Chondrocyte (in vitro differentiated cells): Measurements from ENCODE around the gene RAB23. TPM values are rescaled to one million over a fixed set of nuclear protein-coding genes. Genes with fewer than 3 reads are reported as not detected.

ENCODE experiments used
- DNase-seq: peaks from one replicate; pipeline ENCODE4 v3.0.0; 2021; ENCODE audit warnings: mixed read lengths, low spot score
- H3K27ac Mint-ChIP-seq: one replicate; pipeline ENCODE4 v1.8.0; 2021; ENCODE audit warnings: mild to moderate bottlenecking, moderate library complexity, mixed read lengths; ENCODE audit not compliant: unreplicated experiment
- H3K27me3 Mint-ChIP-seq: 2 replicates; pipeline ENCODE4 v1.8.0; 2021; ENCODE audit warnings: low read depth, mixed read lengths
- H3K36me3 Mint-ChIP-seq: 2 replicates; pipeline ENCODE4 v1.8.0; 2021; ENCODE audit warnings: low read depth, mixed read lengths
- H3K4me1 Mint-ChIP-seq: 2 replicates; pipeline ENCODE4 v1.8.0; 2021; ENCODE audit warnings: low read depth, mild to moderate bottlenecking, mixed read lengths
- H3K4me3 Mint-ChIP-seq: one replicate; pipeline ENCODE4 v1.8.0; 2021; ENCODE audit warnings: mild to moderate bottlenecking, moderate library complexity, mixed read lengths; ENCODE audit not compliant: unreplicated experiment
- H3K9me3 Mint-ChIP-seq: 2 replicates; pipeline ENCODE4 v1.8.0; 2021; ENCODE audit warnings: low read depth, mixed read lengths
- total RNA-seq: library from RNA; stranded (reverse); gene quantifications from 3 replicates; pipeline ENCODE4 v1.2.1, GENCODE V29; 2021
- TF ChIP-seq, protein P1 (sequence below): fragments of 200-600 bp; sonication (generic); IDR thresholded peaks from 2 replicates; pipeline ENCODE4 v1.5.0; 2021; ENCODE audit warnings: antibody characterized with exemption, mild to moderate bottlenecking, moderate library complexity

RAB23 gene
- total RNA-seq, 1 donor from 2014 or later, result 79.4 TPM

DNA sequence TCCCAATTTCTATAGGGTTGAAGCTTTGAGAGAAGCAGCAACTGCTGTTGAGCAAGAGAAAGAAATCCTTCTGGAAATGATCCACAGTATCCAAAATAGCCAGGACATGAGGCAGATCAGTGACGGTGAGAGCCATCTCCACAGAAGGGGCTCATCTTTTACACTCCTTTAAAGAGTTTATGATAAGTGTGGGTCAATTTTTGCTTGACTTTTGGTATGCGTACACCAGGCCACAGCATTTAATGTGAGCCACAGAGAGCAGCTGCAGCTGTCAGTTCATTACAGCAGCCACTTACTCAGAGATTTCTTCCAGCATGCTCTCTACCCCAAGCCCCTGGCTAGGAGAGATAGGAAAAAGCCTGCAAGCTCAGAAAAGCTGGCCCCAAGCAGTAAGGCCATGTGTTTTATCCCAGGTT is 40.1 kb downstream of the RAB23 start:
- Mint-ChIP-seq H3K36me3 (peaks cover 31% of the 10 kb centered on the region), H3K27me3 (no peaks in the 10 kb centered on the region), H3K9me3 (no peaks in the 10 kb centered on the region), H3K4me3 (no peak overlapping the region), H3K4me1 (peaks cover 44% of the 10 kb centered on the region), H3K27ac (peak overlapping the region; percentile 85)
- no peak for DNase-seq
- TF ChIP-seq, protein P1, sequence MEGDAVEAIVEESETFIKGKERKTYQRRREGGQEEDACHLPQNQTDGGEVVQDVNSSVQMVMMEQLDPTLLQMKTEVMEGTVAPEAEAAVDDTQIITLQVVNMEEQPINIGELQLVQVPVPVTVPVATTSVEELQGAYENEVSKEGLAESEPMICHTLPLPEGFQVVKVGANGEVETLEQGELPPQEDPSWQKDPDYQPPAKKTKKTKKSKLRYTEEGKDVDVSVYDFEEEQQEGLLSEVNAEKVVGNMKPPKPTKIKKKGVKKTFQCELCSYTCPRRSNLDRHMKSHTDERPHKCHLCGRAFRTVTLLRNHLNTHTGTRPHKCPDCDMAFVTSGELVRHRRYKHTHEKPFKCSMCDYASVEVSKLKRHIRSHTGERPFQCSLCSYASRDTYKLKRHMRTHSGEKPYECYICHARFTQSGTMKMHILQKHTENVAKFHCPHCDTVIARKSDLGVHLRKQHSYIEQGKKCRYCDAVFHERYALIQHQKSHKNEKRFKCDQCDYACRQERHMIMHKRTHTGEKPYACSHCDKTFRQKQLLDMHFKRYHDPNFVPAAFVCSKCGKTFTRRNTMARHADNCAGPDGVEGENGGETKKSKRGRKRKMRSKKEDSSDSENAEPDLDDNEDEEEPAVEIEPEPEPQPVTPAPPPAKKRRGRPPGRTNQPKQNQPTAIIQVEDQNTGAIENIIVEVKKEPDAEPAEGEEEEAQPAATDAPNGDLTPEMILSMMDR, result no peak

DNA sequence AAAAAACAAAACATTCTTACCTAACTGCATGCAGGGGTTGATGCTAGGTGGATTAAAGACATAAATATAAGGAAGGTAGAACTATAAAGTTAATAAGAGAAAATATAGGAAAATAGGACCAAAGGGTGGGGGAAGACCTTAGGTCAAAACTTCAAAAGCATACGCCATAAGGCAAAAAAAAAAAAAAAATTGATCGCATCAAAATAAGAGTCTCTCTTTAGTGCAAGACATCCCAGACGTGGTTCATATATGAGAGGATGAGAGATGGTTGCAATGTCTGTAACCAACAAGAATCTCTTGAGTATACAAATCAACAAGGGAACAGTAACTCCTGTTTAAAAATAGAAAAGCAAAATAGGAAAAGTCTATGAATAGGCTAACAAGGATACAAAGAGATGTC is 41.5 kb downstream of the RAB23 start:
- no peaks in the 10 kb centered on the region for H3K27me3 Mint-ChIP-seq
- peaks cover 29% of the 10 kb centered on the region for H3K36me3 Mint-ChIP-seq
- peaks cover 59% of the 10 kb centered on the region for H3K4me1 Mint-ChIP-seq
- H3K27ac Mint-ChIP-seq, result peak overlapping the region; percentile 34
- no peaks in the 10 kb centered on the region for H3K9me3 Mint-ChIP-seq
- TF ChIP-seq, protein P1, result no peak
- no peak for DNase-seq
- no peak overlapping the region for H3K4me3 Mint-ChIP-seq

DNA sequence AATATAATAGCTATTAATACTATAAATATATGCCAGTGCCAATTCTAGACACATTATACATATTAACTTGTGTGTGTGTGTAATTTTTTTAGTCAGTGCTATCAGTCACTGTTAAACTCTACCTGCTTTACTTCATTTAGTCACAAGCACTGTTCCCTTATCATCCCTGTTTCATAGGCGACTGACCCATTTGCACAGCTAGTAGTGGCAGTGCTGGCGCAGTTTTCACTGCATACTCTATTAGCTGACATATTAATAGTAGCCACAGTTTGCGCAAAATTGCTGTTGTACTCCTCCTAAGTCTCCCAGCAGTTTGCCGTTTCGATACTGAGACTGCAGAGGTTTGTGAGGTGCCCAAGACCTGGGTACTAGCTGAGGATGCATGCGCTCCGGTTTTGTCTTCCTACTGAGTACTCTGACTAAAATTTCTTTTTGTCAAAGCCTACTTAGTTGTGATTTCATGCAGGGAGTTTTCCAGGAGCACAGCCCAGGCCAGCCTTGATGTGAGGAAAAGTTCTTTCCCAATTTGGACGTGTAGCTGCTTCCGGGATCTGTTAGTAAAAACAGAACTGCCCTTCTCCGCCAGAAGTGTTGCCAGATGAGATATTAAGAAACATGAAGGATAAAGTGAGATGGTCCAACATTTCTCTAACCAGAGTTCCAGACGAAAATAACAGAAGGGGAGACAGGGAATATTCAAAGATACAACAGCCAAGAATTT is 44.4 kb downstream of the RAB23 start:
- H3K27ac Mint-ChIP-seq, result peak overlapping the region; percentile 55

DNA sequence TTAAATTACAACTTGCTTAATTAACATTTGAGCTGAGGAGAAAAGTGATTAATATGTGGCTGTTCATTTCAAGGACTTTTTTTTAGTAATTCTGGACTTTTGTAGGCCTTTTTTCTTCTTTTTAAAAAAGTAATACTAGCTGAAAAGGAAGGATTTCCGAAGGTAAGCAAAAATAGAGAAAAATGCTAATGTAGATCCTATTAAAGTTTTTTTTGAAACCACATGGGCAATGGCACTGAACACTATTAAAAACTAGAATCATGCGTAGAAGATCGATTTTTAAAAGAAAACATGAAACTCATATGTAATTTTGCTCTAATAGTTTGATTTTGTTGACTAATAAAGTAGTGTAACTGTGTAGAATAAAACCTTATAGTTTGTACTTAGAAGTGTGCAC is 47.6 kb downstream of the RAB23 start:
- H3K27ac Mint-ChIP-seq, result peak overlapping the region; percentile 96
- H3K9me3 Mint-ChIP-seq, result no peaks in the 10 kb centered on the region
- peaks cover 66% of the 10 kb centered on the region for H3K4me1 Mint-ChIP-seq
- peak overlapping the region; percentile 92 for H3K4me3 Mint-ChIP-seq
- H3K27me3 Mint-ChIP-seq, result no peaks in the 10 kb centered on the region
- peaks cover 4% of the 10 kb centered on the region for H3K36me3 Mint-ChIP-seq
- no peak for DNase-seq
- TF ChIP-seq, protein P1, result no peak

More for the DNA sequence above, 44.4 kb downstream of the RAB23 start:
- no peak for DNase-seq
- Mint-ChIP-seq H3K36me3 (peaks cover 14% of the 10 kb centered on the region), H3K4me3 (peak overlapping the region; percentile 1), H3K9me3 (no peaks in the 10 kb centered on the region), H3K4me1 (peaks cover 79% of the 10 kb centered on the region), H3K27me3 (no peaks in the 10 kb centered on the region)
- TF ChIP-seq, protein P1, result no peak

DNA sequence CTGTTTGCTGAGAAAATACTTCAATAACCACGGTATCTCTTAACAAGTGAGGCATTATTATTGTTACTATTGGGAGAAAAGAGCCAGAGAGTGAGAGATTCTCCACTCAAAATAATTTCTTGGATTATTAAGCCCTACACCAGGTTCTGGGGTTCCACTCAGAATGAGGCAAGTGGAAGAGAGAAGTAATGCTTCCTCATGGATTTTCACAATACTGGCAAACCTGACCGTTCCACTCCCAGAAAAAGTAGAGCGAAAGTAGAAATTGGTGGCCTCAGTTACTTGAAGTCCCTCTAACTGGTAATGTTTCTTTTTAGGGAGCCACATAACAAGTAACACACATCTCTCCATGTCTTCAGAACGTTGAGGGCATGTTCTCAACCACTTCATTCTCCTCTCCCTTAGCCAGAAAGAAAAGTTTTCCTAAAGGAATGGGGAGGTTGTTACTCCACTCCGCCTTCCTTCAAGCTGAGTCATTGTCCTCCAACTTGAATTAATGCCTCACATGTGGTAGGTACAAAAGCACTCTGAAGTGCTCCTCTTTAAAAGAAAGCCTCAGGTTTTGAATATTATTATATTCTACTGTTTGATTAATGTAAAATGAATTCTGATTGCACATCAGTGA is 48.1 kb downstream of the RAB23 start:
- peaks cover 61% of the 10 kb centered on the region for H3K4me1 Mint-ChIP-seq
- H3K36me3 Mint-ChIP-seq, result peaks cover 4% of the 10 kb centered on the region
- TF ChIP-seq, protein P1, result no peak
- peak overlapping the region; percentile 96 for H3K27ac Mint-ChIP-seq
- H3K9me3 Mint-ChIP-seq, result no peaks in the 10 kb centered on the region
- H3K4me3 Mint-ChIP-seq, result peak overlapping the region; percentile 92
- DNase-seq, result no peak
- no peaks in the 10 kb centered on the region for H3K27me3 Mint-ChIP-seq
